GM10266 (cell line): ENCODE data around the gene KDM4C.
A peak's percentile ranks its signal among the peaks of the same experiment; 100 is the strongest.

Source experiments
- DNase-seq: peaks from one replicate; pipeline ENCODE4 v3.0.0; 2012; ENCODE audit errors: extremely low spot score
- CTCF ChIP-seq: IDR thresholded peaks from 2 replicates; pipeline ENCODE4 v1.5.1; 2012; ENCODE audit warnings: mild to moderate bottlenecking, low read depth; ENCODE audit not compliant: control insufficient read depth, insufficient read depth; ENCODE audit errors: missing control alignments

KDM4C gene

GRCh38 chr9:6911901-6912638 is 154.3 kb downstream of the KDM4C start:
- TF ChIP-seq CTCF: no peak
- no peak for DNase-seq

- no peak for DNase-seq
- no peak for TF ChIP-seq CTCF
Observed at GRCh38 chr9:6915635-6916034, 157.9 kb downstream of the KDM4C start.

GRCh38 chr9:6917162-6917561 is 159.4 kb downstream of the KDM4C start:
- peak; percentile 23 for DNase-seq
- no peak for TF ChIP-seq CTCF

- no peak for TF ChIP-seq CTCF
Observed at GRCh38 chr9:6920041-6920440, 162.3 kb downstream of the KDM4C start.

GRCh38 chr9:6921315-6921714 is 163.5 kb downstream of the KDM4C start:
- TF ChIP-seq CTCF: no peak
- DNase-seq: no peak

More at GRCh38 chr9:6920041-6920440, 162.3 kb downstream of the KDM4C start:
- DNase-seq: no peak

- no peak for DNase-seq
- TF ChIP-seq CTCF: no peak
Observed at GRCh38 chr9:6922124-6922676, 164.4 kb downstream of the KDM4C start.

- no peak for DNase-seq
Observed at GRCh38 chr9:6922680-6923079, 164.9 kb downstream of the KDM4C start.

More at GRCh38 chr9:6922680-6923079, 164.9 kb downstream of the KDM4C start:
- no peak for TF ChIP-seq CTCF
